HUES6 (cell line): ENCODE results near the gene ZNF367.
A peak's percentile ranks its signal among the peaks of the same experiment; 100 is the strongest.

Source experiments
- H3K27ac ChIP-seq: 2 replicates; pipeline ENCODE4 v1.7.0; 2013; ENCODE audit warnings: low read depth, mild to moderate bottlenecking, low read length, inconsistent platforms
- H3K27me3 ChIP-seq: 2 replicates; pipeline ENCODE4 v1.6.1; 2013; ENCODE audit warnings: low read length; ENCODE audit not compliant: control insufficient read depth, insufficient read depth
- H3K36me3 ChIP-seq: 2 replicates; pipeline ENCODE4 v1.6.1; 2013; ENCODE audit warnings: low read length; ENCODE audit not compliant: control insufficient read depth, insufficient read depth
- H3K4me1 ChIP-seq: 2 replicates; pipeline ENCODE4 v1.6.1; 2013; ENCODE audit warnings: low read length; ENCODE audit not compliant: control insufficient read depth, insufficient read depth
- H3K4me3 ChIP-seq: 2 replicates; pipeline ENCODE4 v1.5.1; 2013; ENCODE audit warnings: low read depth, low read length
- H3K9ac ChIP-seq: one replicate; pipeline ENCODE4 v1.6.1; 2013; ENCODE audit warnings: mild to moderate bottlenecking, low read length
- H3K9me3 ChIP-seq: 2 replicates; pipeline ENCODE4 v1.6.1; 2013; ENCODE audit warnings: low read depth, low read length; ENCODE audit not compliant: control insufficient read depth, insufficient read depth

The ZNF367 gene

DNA sequence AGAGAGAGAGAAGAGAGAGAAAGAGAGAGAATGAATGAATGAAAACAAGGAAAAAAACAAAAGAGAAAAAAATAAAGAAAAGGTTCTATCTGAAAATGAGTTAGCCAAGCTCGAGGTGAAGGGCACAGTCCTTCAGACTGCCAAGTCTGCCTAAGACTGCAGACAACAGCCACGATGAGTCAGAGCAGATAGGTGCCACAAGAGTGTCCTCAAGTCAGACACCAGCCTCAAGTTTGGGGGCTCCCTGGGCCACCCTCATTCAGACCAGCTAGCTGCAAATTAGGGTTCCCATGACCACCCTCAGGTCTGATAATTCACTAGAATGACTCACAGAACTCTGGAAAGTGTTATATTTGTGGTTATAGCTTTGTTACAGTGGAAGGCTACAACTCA lies 17.9 kb upstream of the ZNF367 start:
- H3K4me3 ChIP-seq = no peak overlapping the region
- no peaks in the 10 kb centered on the region for H3K27me3 ChIP-seq

GRCh38 chr9:96435345-96435744 lies 17.2 kb upstream of the ZNF367 start:
- H3K9ac ChIP-seq = no peak overlapping the region

More for the DNA sequence above, 17.9 kb upstream of the ZNF367 start:
- Histone ChIP-seq H3K9me3 (no peaks in the 10 kb centered on the region), H3K27ac (no peak overlapping the region), H3K36me3 (no peaks in the 10 kb centered on the region), H3K4me1 (no peaks in the 10 kb centered on the region), H3K9ac (no peak overlapping the region)

DNA sequence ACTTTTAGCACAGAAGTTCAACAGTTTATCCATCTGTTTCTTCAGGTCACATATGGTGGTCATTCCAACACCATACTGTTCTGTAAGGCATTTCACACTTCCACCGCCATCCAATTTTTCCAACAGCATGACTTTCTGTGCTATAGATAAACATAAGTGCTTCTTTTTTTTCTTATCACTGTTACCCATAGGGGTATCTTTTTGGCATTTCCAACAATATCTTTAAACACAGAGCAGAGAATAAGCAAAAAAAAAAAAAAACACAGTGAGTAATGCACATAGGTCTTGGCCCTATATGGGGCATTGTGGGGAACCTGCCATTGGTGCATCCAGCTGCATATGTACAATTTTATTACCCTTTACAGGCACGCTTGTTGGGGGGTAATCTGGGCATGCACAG lies 12.2 kb upstream of the ZNF367 start:
- Histone ChIP-seq H3K4me1 (no peaks in the 10 kb centered on the region), H3K9ac (no peak overlapping the region), H3K4me3 (no peak overlapping the region), H3K27me3 (no peaks in the 10 kb centered on the region), H3K36me3 (no peaks in the 10 kb centered on the region), H3K27ac (no peak overlapping the region), H3K9me3 (no peaks in the 10 kb centered on the region)

More at GRCh38 chr9:96435345-96435744, 17.2 kb upstream of the ZNF367 start:
- Histone ChIP-seq H3K27me3 (no peaks in the 10 kb centered on the region), H3K36me3 (no peaks in the 10 kb centered on the region), H3K4me1 (no peaks in the 10 kb centered on the region), H3K9me3 (no peaks in the 10 kb centered on the region), H3K4me3 (no peak overlapping the region), H3K27ac (no peak overlapping the region)

- H3K27me3 ChIP-seq = no peaks in the 10 kb centered on the region
- no peaks in the 10 kb centered on the region for H3K36me3 ChIP-seq
- H3K4me1 ChIP-seq = no peaks in the 10 kb centered on the region
- no peak overlapping the region for H3K9ac ChIP-seq
- no peak overlapping the region for H3K27ac ChIP-seq
- no peaks in the 10 kb centered on the region for H3K9me3 ChIP-seq
- no peak overlapping the region for H3K4me3 ChIP-seq
Measured at GRCh38 chr9:96429732-96430131, 11.6 kb upstream of the ZNF367 start.

- H3K4me1 ChIP-seq = peaks cover 17% of the 10 kb centered on the region
- no peak overlapping the region for H3K27ac ChIP-seq
- H3K9me3 ChIP-seq = no peaks in the 10 kb centered on the region
- H3K4me3 ChIP-seq = no peak overlapping the region
- H3K9ac ChIP-seq = no peak overlapping the region
- H3K36me3 ChIP-seq = no peaks in the 10 kb centered on the region
- H3K27me3 ChIP-seq = no peaks in the 10 kb centered on the region
Measured at GRCh38 chr9:96425500-96426169, 7.5 kb upstream of the ZNF367 start.

DNA sequence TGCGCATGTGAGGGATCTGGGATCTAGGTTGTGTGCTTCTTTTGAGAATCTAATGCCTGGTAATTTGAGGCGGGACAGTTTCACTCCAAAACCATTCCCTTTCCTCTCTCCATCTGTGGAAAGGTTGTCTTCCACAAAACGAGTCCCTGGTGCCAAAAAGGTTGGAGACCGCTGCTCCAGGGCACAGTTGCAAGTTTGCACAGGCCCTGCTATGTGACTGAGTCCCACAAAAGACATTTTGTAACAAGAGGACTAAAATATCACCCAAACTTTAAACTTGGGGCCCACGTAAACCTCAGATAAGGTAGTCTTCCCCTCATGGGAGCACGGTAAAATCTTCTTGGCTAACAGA lies 5.8 kb upstream of the ZNF367 start:
- Histone ChIP-seq H3K9ac (no peak overlapping the region), H3K4me3 (no peak overlapping the region), H3K9me3 (no peaks in the 10 kb centered on the region), H3K36me3 (no peaks in the 10 kb centered on the region), H3K27me3 (no peaks in the 10 kb centered on the region), H3K27ac (no peak overlapping the region), H3K4me1 (peaks cover 29% of the 10 kb centered on the region)

- H3K4me3 ChIP-seq = no peak overlapping the region
- no peak overlapping the region for H3K9ac ChIP-seq
- H3K9me3 ChIP-seq = no peaks in the 10 kb centered on the region
- H3K27ac ChIP-seq = no peak overlapping the region
- peaks cover 29% of the 10 kb centered on the region for H3K4me1 ChIP-seq
- H3K27me3 ChIP-seq = no peaks in the 10 kb centered on the region
- no peaks in the 10 kb centered on the region for H3K36me3 ChIP-seq
Measured at GRCh38 chr9:96423322-96423984, 5.3 kb upstream of the ZNF367 start.

DNA sequence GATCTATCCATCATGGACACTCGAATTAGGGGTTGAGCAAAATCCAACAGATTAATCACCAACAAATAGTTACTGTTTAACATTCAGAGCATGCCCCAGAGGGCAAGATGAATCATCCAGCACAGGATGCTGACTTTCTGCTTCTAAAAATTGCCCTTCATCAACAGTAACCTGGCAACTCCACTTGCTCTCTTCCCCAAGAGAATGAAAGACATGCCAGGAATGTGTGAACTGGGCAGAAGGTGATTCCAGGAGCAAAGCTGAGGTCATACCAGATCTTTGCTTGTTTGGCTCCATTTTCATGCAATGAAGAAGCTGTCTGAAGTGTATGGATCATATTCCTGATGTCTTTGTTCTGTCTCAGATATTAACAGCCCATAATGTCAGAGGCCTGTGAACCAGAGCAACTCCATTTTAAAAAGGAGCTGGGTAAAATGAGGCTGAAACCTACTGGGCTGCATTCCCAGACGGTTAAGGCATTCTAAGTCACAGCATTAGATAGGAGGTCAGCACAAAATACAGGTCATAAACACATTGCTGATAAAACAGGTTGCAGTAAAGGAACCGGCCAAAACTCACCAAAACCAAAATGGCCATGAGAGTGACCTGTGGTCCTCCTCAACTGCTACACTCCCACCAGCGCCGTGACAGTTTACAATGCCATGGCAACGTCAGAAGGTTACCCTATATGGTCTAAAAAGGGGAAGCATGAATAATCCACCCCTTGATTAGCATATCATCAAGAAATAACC lies 2.5 kb upstream of the ZNF367 start:
- Histone ChIP-seq H3K9ac (peak overlapping the region; percentile 98), H3K36me3 (peaks cover 2% of the 10 kb centered on the region; the same call in 1 of the 2 replicates), H3K27ac (peak overlapping the region; percentile 96; the same call in 1 of the 2 replicates), H3K4me3 (peak overlapping the region; percentile 95; the same call in 1 of the 2 replicates), H3K9me3 (no peaks in the 10 kb centered on the region), H3K4me1 (peaks cover 34% of the 10 kb centered on the region), H3K27me3 (no peaks in the 10 kb centered on the region)

- Histone ChIP-seq H3K27ac (peak overlapping the region; percentile 96; the same call in 1 of the 2 replicates), H3K36me3 (peaks cover 2% of the 10 kb centered on the region; the same call in 1 of the 2 replicates), H3K9ac (peak overlapping the region; percentile 98), H3K4me3 (peak overlapping the region; percentile 95), H3K27me3 (no peaks in the 10 kb centered on the region), H3K4me1 (peaks cover 34% of the 10 kb centered on the region), H3K9me3 (no peaks in the 10 kb centered on the region)
Measured at GRCh38 chr9:96419691-96419969, 1.5 kb upstream of the ZNF367 start.

DNA sequence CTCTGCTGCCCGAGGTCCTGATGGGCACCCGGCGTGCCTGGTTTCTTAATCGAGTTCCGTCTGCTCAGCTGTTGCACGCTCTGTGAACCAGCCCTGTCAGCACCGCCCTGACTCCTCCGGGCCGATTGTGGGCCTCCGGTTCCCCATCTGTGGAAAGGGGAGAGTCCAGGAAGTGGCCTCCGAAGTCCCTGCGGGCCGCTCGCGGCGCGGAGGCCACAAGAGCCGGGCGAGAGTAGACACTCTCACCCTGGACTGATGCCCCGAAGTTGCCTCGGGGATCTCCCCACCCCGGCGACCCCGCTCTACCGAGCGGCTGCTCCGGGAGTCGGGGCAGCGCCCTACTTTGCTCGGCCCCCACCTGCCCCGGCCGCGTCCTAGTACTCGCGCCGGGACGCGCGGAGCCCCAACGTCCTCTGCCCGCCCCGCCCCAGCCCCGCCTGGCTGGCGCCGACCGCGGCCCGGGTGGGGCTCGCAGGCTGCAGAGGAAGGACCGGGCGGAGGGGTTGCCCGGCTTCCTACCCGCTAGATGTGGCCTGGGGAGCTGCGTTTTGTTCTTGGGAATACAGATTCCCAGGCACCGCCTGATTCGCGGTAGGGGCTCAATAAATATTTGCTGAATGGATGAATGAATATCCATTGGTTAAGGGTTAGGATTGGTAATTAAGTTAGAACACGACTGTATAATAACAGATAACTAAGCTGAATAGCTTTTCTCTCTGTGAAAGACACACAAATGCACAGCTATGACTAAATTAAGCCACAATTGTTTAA lies 935 bp upstream of the ZNF367 start:
- peak overlapping the region; percentile 96 for H3K27ac ChIP-seq
- peak overlapping the region; percentile 98 for H3K9ac ChIP-seq
- peaks cover 34% of the 10 kb centered on the region for H3K4me1 ChIP-seq
- peak overlapping the region; percentile 95 for H3K4me3 ChIP-seq
- H3K27me3 ChIP-seq = no peaks in the 10 kb centered on the region
- peaks cover 2% of the 10 kb centered on the region; the same call in 1 of the 2 replicates for H3K36me3 ChIP-seq
- no peaks in the 10 kb centered on the region for H3K9me3 ChIP-seq
